ENCODE results near the gene ELAPOR2. TPM values are rescaled to one million over a fixed set of nuclear protein-coding genes. Genes with fewer than 3 reads are reported as not detected.
"Not testable (repeated sequence)": the region's sequence is repeated elsewhere in the genome, so short reads cannot be mapped to it uniquely, and the experiment has no call there.

Gene ELAPOR2
- total and polyA plus RNA-seq, 10 donors, result 2.4 to 23.3 (median 17.9) TPM

- intact Hi-C loops (cut with DNase I; ENCODE audit: low total_unique reads), result no loop called here
- no peak for DNase-seq
- peaks cover 0 to 4% (median 0%) of the 10 kb centered on the region in 7 donors for H3K27me3 ChIP-seq (replicated peaks in 1 of 7)
- 55 to 81% (median 79%) methylated on average over 1 of the region's 1 CpG for WGBS, 5 donors
- peaks cover 0 to 3% (median 0%) of the 10 kb centered on the region in 8 donors for H3K9me3 ChIP-seq
- no peaks in the 10 kb centered on the region for H3K4me1 ChIP-seq
- H3K4me3 ChIP-seq, result no peak overlapping the region
- no peaks in the 10 kb centered on the region for H3K36me3 ChIP-seq
- TF ChIP-seq CTCF (IDR thresholded peaks at IDR 0.05 in 8 of 11, conservative IDR thresholded peaks at IDR 0.05 in 3 of 11) (no peak), POLR2AphosphoS5 (IDR thresholded peaks at IDR 0.05) (no peak), POLR2A (IDR thresholded peaks at IDR 0.05) (no peak)
- no peak overlapping the region for H3K27ac ChIP-seq
These were observed 45.9 kb upstream of the ELAPOR2 start for GRCh38 chr7:87105401-87105800.

GRCh38 chr7:87100326-87100725 lies 40.9 kb upstream of the ELAPOR2 start:
- no peak for DNase-seq
- Histone ChIP-seq H3K27ac (no peak overlapping the region), H3K9me3 (peaks cover 0 to 1% (median 0%) of the 10 kb centered on the region in 8 donors), H3K36me3 (no peaks in the 10 kb centered on the region), H3K4me1 (no peaks in the 10 kb centered on the region), H3K27me3 (replicated peaks in 1 of 7) (no peaks in the 10 kb centered on the region), H3K4me3 (no peak overlapping the region)
- no peak for TF ChIP-seq POLR2AphosphoS5 (IDR thresholded peaks at IDR 0.05)
- no peak for TF ChIP-seq CTCF (IDR thresholded peaks at IDR 0.05 in 8 of 11, conservative IDR thresholded peaks at IDR 0.05 in 3 of 11)
- no peak for TF ChIP-seq POLR2A (IDR thresholded peaks at IDR 0.05)
- intact Hi-C loops (cut with DNase I; ENCODE audit: low total_unique reads), result no loop called here
- 82 to 92% (median 90%) methylated on average over 2 of the region's 2 CpGs for WGBS, 5 donors

- intact Hi-C loops (cut with DNase I; ENCODE audit: low total_unique reads); H3K4me3 ChIP-seq; H3K36me3 ChIP-seq; H3K4me1 ChIP-seq; H3K9me3 ChIP-seq; H3K27ac ChIP-seq; H3K27me3 ChIP-seq (replicated peaks in 1 of 7); DNase-seq: not testable (repeated sequence)
- 100% methylated on average over 1 of the region's 2 CpGs; no CpG with 5 or more reads in 4 of the 5 donors for WGBS, 5 donors
These were observed 37.9 kb upstream of the ELAPOR2 start for GRCh38 chr7:87097375-87097774.

GRCh38 chr7:87094322-87094721 lies 34.9 kb upstream of the ELAPOR2 start:
- H3K27ac ChIP-seq, result no peak overlapping the region
- no peak for DNase-seq
- H3K9me3 ChIP-seq, result no peaks in the 10 kb centered on the region
- intact Hi-C loops (cut with DNase I; ENCODE audit: low total_unique reads), result no loop called here
- no peak for TF ChIP-seq POLR2AphosphoS5 (IDR thresholded peaks at IDR 0.05)
- no peak for TF ChIP-seq CTCF (IDR thresholded peaks at IDR 0.05 in 8 of 11, conservative IDR thresholded peaks at IDR 0.05 in 3 of 11)
- no peak for TF ChIP-seq POLR2A (IDR thresholded peaks at IDR 0.05)
- no peaks in the 10 kb centered on the region for H3K27me3 ChIP-seq (replicated peaks in 1 of 7)
- no peaks in the 10 kb centered on the region for H3K36me3 ChIP-seq
- H3K4me3 ChIP-seq, result no peak overlapping the region
- H3K4me1 ChIP-seq, result no peaks in the 10 kb centered on the region
- WGBS, 5 donors, result 73 to 87% (median 83%) methylated on average over 2 of the region's 2 CpGs

- no peak for TF ChIP-seq POLR2AphosphoS5 (IDR thresholded peaks at IDR 0.05)
- TF ChIP-seq CTCF (IDR thresholded peaks at IDR 0.05 in 8 of 11, conservative IDR thresholded peaks at IDR 0.05 in 3 of 11), result no peak
- no peak for TF ChIP-seq POLR2A (IDR thresholded peaks at IDR 0.05)
- Histone ChIP-seq H3K36me3 (no peaks in the 10 kb centered on the region), H3K9me3 (peaks cover 0 to 2% (median 0%) of the 10 kb centered on the region in 8 donors), H3K4me3 (no peak overlapping the region), H3K27me3 (replicated peaks in 1 of 7) (no peaks in the 10 kb centered on the region), H3K27ac (no peak overlapping the region), H3K4me1 (no peaks in the 10 kb centered on the region)
- intact Hi-C loops (cut with DNase I; ENCODE audit: low total_unique reads), result no loop called here
- DNase-seq, result no peak
- WGBS, 5 donors, result 77 to 87% (median 82%) methylated on average over 2 of the region's 2 CpGs
These were observed 33.2 kb upstream of the ELAPOR2 start for GRCh38 chr7:87092568-87093091.

Measured in spleen (tissue), 11 donors.